ENCODE data around the gene AMN. TPM values are rescaled to one million over a fixed set of nuclear protein-coding genes. Genes with fewer than 3 reads are reported as not detected.

AMN gene
- polyA plus RNA-seq, 1 of the 3 experiments (the other 2 are of a cell fraction): 0.03 TPM

- H3K79me2 ChIP-seq (ENCODE audit: insufficient read depth): peaks cover 18% of the 10 kb centered on the region; the same call in 1 of the 2 replicates
- TF ChIP-seq POLR2AphosphoS5 (IDR thresholded peaks at IDR 0.05; ENCODE audit: low read depth, low read length) (no peak), RFX5 (IDR thresholded peaks at IDR 0.05; ENCODE audit: low read length) (no peak), NRF1 (IDR thresholded peaks at IDR 0.05; ENCODE audit: low read depth, low read length) (no peak), GATA2 (CRISPR knock-in tag; IDR thresholded peaks at IDR 0.05) (no peak), ZBTB33 (IDR thresholded peaks at IDR 0.05; ENCODE audit: borderline replicate concordance, low read depth) (no peak), MAX (IDR thresholded peaks at IDR 0.05; ENCODE audit: low read depth) (no peak), YY1 (IDR thresholded peaks at IDR 0.05; ENCODE audit: low read depth) (no peak), RAD21 (IDR thresholded peaks at IDR 0.05; ENCODE audit: low read length) (no peak), SIN3A (IDR thresholded peaks at IDR 0.05; ENCODE audit: borderline replicate concordance, low read depth, low read length) (no peak), NFIC (IDR thresholded peaks at IDR 0.05; ENCODE audit: borderline replicate concordance) (no peak), FOXM1 (IDR thresholded peaks at IDR 0.05; ENCODE audit: low read depth) (no peak)
- TF ChIP-seq, protein P1, sequence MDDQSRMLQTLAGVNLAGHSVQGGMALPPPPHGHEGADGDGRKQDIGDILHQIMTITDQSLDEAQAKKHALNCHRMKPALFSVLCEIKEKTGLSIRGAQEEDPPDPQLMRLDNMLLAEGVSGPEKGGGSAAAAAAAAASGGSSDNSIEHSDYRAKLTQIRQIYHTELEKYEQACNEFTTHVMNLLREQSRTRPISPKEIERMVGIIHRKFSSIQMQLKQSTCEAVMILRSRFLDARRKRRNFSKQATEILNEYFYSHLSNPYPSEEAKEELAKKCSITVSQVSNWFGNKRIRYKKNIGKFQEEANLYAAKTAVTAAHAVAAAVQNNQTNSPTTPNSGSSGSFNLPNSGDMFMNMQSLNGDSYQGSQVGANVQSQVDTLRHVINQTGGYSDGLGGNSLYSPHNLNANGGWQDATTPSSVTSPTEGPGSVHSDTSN (IDR thresholded peaks at IDR 0.05): no peak
- TF ChIP-seq, protein P2, sequence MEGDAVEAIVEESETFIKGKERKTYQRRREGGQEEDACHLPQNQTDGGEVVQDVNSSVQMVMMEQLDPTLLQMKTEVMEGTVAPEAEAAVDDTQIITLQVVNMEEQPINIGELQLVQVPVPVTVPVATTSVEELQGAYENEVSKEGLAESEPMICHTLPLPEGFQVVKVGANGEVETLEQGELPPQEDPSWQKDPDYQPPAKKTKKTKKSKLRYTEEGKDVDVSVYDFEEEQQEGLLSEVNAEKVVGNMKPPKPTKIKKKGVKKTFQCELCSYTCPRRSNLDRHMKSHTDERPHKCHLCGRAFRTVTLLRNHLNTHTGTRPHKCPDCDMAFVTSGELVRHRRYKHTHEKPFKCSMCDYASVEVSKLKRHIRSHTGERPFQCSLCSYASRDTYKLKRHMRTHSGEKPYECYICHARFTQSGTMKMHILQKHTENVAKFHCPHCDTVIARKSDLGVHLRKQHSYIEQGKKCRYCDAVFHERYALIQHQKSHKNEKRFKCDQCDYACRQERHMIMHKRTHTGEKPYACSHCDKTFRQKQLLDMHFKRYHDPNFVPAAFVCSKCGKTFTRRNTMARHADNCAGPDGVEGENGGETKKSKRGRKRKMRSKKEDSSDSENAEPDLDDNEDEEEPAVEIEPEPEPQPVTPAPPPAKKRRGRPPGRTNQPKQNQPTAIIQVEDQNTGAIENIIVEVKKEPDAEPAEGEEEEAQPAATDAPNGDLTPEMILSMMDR (IDR thresholded peaks at IDR 0.05): no peak
- H3K36me3 ChIP-seq (replicated peaks in 1 of 2; ENCODE audit: control insufficient read depth in 1 of 2, insufficient read depth in 2 of 2, low read length in 1 of 2): peaks cover 60 to 74% of the 10 kb centered on the region in 2 experiments
- no peak overlapping the region for H3K27ac ChIP-seq (ENCODE audit: low read depth in 2 of 2, low read length in 1 of 2)
- no peak for DNase-seq
- peaks cover 9% of the 10 kb centered on the region for H4K20me1 ChIP-seq (ENCODE audit: insufficient read depth)
- peaks cover 12% of the 10 kb centered on the region for H3F3A ChIP-seq (replicated peaks; ENCODE audit: insufficient read depth)
- ChIA-PET CTCF (interaction anchor here (1.0 to 2.3 kb wide), 6 partner anchors 9 to 277 kb away, joined by 3 to 7 read pairs (median 4); no protein-coding TSS in a partner anchor), POLR2A (no interaction called here)
- H3K4me3 ChIP-seq (ENCODE audit: low read depth in 2 of 2, low read length in 1 of 2): no peak overlapping the region
- no peak overlapping the region for H3K4me2 ChIP-seq
- no peaks in the 10 kb centered on the region for H3K9me2 ChIP-seq
- H3K9ac ChIP-seq: no peak overlapping the region
- peaks cover 0 to 3% of the 10 kb centered on the region in 2 experiments; a peak in 1 of 4 replicates for H3K4me1 ChIP-seq (ENCODE audit: control insufficient read depth in 1 of 2, insufficient read depth in 2 of 2, low read depth in 1 of 2, low read length in 1 of 2)
- no peaks in the 10 kb centered on the region for H3K27me3 ChIP-seq (ENCODE audit: insufficient read depth)
- H3K9me3 ChIP-seq: no peaks in the 10 kb centered on the region
- 91% methylated on average over 22 of the region's 25 CpGs for WGBS (ENCODE audit: low lambda C conversion rate)
- H2AFZ ChIP-seq (ENCODE audit: low read depth): no peak overlapping the region
Observed at GRCh38 chr14:102971836-102972606, 49.6 kb downstream of the AMN start.
